Natural killer cell treated with Interleukin-12 subunit alpha and Interleukin-12 subunit beta and Interleukin-15 and Interleukin-18, amount 100 ng/mL, for 72 hours (primary cell): ENCODE measurements around the gene FUT2. TPM values are rescaled to one million over a fixed set of nuclear protein-coding genes. Genes with fewer than 3 reads are reported as not detected.

Experiments used
- ATAC-seq, 2 donors: fragments of 150-1000 bp; cut with Tn5 transposase in 1 of 2; sonication (Bioruptor Pico), chemical (Tn5 transposase) in 1 of 2; 2 replicates each; pipeline ENCODE4 v1.10.0; 2021
- DNase-seq: peaks from one replicate; pipeline ENCODE4 v3.0.0; 2022; ENCODE audit warnings: low spot score
- H3K27ac Mint-ChIP-seq, 2 donors: 1 replicate in 1 of 2; 2 replicates in 1 of 2; pipeline ENCODE4 v1.8.0; 2022; ENCODE audit warnings: mixed read lengths in 2 of 2, mild to moderate bottlenecking in 1 of 2, moderate library complexity in 1 of 2
- H3K27me3 Mint-ChIP-seq, 2 donors: 1 replicate in 1 of 2; 2 replicates in 1 of 2; pipeline ENCODE4 v1.8.0; 2022; ENCODE audit warnings: mixed read lengths in 2 of 2
- H3K36me3 Mint-ChIP-seq: one replicate; pipeline ENCODE4 v1.8.0; 2022; ENCODE audit warnings: mixed read lengths
- H3K4me1 Mint-ChIP-seq, 2 donors: 1 replicate in 1 of 2; 2 replicates in 1 of 2; pipeline ENCODE4 v1.8.0; 2022; ENCODE audit warnings: low read depth in 2 of 2, mixed read lengths in 2 of 2, mild to moderate bottlenecking in 1 of 2
- H3K4me3 Mint-ChIP-seq: one replicate; pipeline ENCODE4 v1.8.0; 2022; ENCODE audit warnings: mixed read lengths
- H3K9me3 Mint-ChIP-seq: 2 replicates; pipeline ENCODE4 v1.8.0; 2022; ENCODE audit warnings: mixed read lengths
- total RNA-seq, 2 donors: library from RNA; stranded (reverse); gene quantifications; one replicate each; pipeline ENCODE4 v1.2.3, GENCODE V29; 2022

Gene FUT2
- total RNA-seq, 2 donors from 2014 or later: not detected

GRCh38 chr19:48696353-48697010 lies 711 bp downstream of the FUT2 start:
- H3K27ac Mint-ChIP-seq: no peak overlapping the region
- H3K4me3 Mint-ChIP-seq: no peak overlapping the region
- peak in 1 of 2 donors; percentile 66 for ATAC-seq

GRCh38 chr19:48698046-48698445 lies 2.3 kb downstream of the FUT2 start:
- Mint-ChIP-seq H3K4me1 (peaks cover 0 to 7% of the 10 kb centered on the region in 2 donors), H3K9me3 (no peaks in the 10 kb centered on the region), H3K4me3 (no peak overlapping the region), H3K36me3 (no peaks in the 10 kb centered on the region), H3K27ac (no peak overlapping the region), H3K27me3 (peaks cover 0 to 11% of the 10 kb centered on the region in 2 donors)
- ATAC-seq: no peak
- no peak for DNase-seq

More at GRCh38 chr19:48696353-48697010, 711 bp downstream of the FUT2 start:
- Mint-ChIP-seq H3K9me3 (no peaks in the 10 kb centered on the region), H3K36me3 (no peaks in the 10 kb centered on the region), H3K27me3 (peaks cover 0 to 11% of the 10 kb centered on the region in 2 donors), H3K4me1 (peaks cover 0 to 7% of the 10 kb centered on the region in 2 donors)
- no peak for DNase-seq

GRCh38 chr19:48702701-48703100 lies 6.9 kb downstream of the FUT2 start:
- H3K27me3 Mint-ChIP-seq: peaks cover 0 to 4% of the 10 kb centered on the region in 2 donors
- no peak overlapping the region for H3K27ac Mint-ChIP-seq
- DNase-seq (no peak), ATAC-seq (no peak)
- H3K4me1 Mint-ChIP-seq: no peaks in the 10 kb centered on the region
- no peak overlapping the region for H3K4me3 Mint-ChIP-seq
- no peaks in the 10 kb centered on the region for H3K36me3 Mint-ChIP-seq
- H3K9me3 Mint-ChIP-seq: no peaks in the 10 kb centered on the region

- H3K9me3 Mint-ChIP-seq: no peaks in the 10 kb centered on the region
- no peak overlapping the region for H3K27ac Mint-ChIP-seq
- DNase-seq: no peak
- H3K4me1 Mint-ChIP-seq: no peaks in the 10 kb centered on the region
- ATAC-seq: no peak
- no peaks in the 10 kb centered on the region for H3K27me3 Mint-ChIP-seq
- no peaks in the 10 kb centered on the region for H3K36me3 Mint-ChIP-seq
- H3K4me3 Mint-ChIP-seq: no peak overlapping the region
Measured at GRCh38 chr19:48703316-48703715, 7.5 kb downstream of the FUT2 start.

GRCh38 chr19:48705431-48705830 lies 9.7 kb downstream of the FUT2 start:
- ATAC-seq (no peak), DNase-seq (no peak)
- Mint-ChIP-seq H3K4me1 (no peaks in the 10 kb centered on the region), H3K9me3 (no peaks in the 10 kb centered on the region), H3K4me3 (no peak overlapping the region), H3K27ac (no peak overlapping the region), H3K27me3 (no peaks in the 10 kb centered on the region), H3K36me3 (no peaks in the 10 kb centered on the region)

DNA sequence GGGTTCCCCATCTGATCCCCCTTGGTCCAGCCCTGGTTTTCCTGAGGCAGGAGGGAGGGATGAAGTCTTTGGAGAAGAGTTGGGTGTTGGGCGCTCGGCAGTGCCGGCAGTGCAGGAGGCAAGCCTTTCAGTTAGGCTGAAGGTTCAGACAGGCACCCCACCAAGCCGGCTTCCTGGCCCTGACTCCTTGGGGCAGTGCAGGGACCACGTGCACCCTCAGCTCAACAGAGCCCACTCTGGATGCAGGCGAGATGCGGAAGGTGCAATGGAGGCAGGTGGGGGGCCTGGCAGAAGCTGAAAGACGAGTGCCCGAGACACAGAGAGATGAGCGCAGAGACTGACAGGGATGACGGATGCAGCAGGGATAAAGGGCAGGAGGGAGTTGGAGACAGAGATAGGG lies 12.7 kb downstream of the FUT2 start:
- Mint-ChIP-seq H3K4me1 (no peaks in the 10 kb centered on the region), H3K27ac (no peak overlapping the region), H3K4me3 (no peak overlapping the region), H3K36me3 (no peaks in the 10 kb centered on the region), H3K27me3 (no peaks in the 10 kb centered on the region), H3K9me3 (no peaks in the 10 kb centered on the region)
- ATAC-seq: no peak
- DNase-seq: no peak

DNA sequence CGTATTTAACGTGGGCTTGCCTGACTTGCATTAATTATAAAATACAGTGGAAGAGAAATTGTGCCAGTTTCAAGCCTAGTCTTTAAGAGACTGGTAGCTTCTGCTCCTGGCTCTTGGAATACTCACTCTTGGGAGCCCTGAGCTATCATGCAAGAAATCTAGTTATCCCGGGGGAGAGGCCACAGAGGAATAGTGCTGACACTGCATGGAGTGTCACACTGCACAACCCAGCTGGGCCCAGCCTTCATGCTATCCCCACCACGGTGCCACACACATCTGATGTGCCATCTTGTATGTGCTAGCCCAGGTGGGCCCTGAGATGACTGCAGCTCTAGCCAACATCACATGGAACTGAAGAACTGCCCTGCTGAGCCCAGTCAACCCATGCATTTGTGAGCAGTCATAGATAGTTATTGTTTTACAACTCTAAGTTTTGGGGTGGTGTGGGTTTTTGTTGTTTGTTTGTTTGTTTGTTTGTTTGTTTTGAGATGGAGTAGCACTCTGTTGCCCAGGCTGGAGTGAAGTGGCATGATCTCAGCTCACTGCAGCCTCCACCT lies 15.4 kb downstream of the FUT2 start:
- ATAC-seq (no peak), DNase-seq (no peak)
- H3K36me3 Mint-ChIP-seq: no peaks in the 10 kb centered on the region
- no peak overlapping the region for H3K27ac Mint-ChIP-seq
- peaks cover 2 to 9% of the 10 kb centered on the region in 2 donors for H3K4me1 Mint-ChIP-seq
- no peak overlapping the region for H3K4me3 Mint-ChIP-seq
- H3K27me3 Mint-ChIP-seq: no peaks in the 10 kb centered on the region
- H3K9me3 Mint-ChIP-seq: no peaks in the 10 kb centered on the region

GRCh38 chr19:48713041-48713863 lies 17.5 kb downstream of the FUT2 start:
- ATAC-seq (no peak), DNase-seq (no peak)
- peak overlapping the region; percentile 77 for H3K4me3 Mint-ChIP-seq
- H3K9me3 Mint-ChIP-seq: no peaks in the 10 kb centered on the region
- H3K36me3 Mint-ChIP-seq: no peaks in the 10 kb centered on the region
- peaks cover 2 to 9% of the 10 kb centered on the region in 2 donors for H3K4me1 Mint-ChIP-seq
- H3K27me3 Mint-ChIP-seq: no peaks in the 10 kb centered on the region
- peak overlapping the region in 1 of 2 donors; percentile 79 for H3K27ac Mint-ChIP-seq

DNA sequence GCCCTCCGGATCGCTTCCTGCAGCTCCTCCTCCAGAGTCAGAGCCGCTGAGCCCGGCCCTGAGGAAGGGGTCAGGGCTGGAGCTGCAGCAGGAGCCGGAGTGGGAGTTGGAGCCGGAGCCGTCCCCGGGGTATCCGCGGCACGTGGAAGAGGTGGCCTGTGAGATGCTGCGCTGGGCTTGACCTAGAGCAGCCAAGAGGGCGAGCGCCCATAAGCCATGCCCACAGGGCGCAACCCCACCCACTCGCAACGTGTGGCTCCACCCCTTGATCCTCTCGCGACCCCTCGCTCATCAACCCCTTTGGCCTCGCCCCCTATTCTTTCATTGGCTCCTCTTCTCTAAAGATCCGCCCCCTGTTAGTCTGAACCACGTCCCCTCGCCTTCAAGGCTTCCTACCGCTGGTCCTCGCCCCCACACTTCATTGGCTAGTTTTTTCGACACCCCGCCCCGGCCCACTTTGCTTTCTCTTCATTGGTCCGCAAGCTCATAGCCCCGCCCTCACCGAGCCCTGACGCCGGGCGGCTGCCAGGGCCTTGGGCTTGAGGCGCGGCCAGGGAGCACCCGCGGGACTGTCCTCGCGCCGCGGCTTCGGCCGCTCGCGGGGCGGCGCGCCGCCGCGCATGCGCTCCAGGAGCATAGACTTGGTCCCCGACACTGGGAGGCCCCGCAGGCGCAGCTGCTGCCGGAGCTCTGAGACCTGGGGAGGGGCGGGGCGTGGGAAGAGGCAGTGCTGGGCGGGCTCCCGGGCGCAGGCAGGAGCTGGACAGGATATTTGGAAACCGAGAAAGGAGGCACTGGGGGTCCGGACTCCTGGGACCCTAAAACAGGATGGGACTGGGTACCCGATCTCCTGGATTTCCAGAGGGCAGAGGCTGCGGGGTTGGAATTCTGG lies 18.3 kb downstream of the FUT2 start:
- H3K27me3 Mint-ChIP-seq: no peaks in the 10 kb centered on the region
- peak; percentile 95 to 96 for ATAC-seq
- peak overlapping the region; percentile 77 for H3K4me3 Mint-ChIP-seq
- H3K36me3 Mint-ChIP-seq: no peaks in the 10 kb centered on the region
- peak; percentile 99 for DNase-seq
- no peaks in the 10 kb centered on the region for H3K9me3 Mint-ChIP-seq
- H3K4me1 Mint-ChIP-seq: peaks cover 2 to 9% of the 10 kb centered on the region in 2 donors
- H3K27ac Mint-ChIP-seq: peak overlapping the region; percentile 66 to 79

DNA sequence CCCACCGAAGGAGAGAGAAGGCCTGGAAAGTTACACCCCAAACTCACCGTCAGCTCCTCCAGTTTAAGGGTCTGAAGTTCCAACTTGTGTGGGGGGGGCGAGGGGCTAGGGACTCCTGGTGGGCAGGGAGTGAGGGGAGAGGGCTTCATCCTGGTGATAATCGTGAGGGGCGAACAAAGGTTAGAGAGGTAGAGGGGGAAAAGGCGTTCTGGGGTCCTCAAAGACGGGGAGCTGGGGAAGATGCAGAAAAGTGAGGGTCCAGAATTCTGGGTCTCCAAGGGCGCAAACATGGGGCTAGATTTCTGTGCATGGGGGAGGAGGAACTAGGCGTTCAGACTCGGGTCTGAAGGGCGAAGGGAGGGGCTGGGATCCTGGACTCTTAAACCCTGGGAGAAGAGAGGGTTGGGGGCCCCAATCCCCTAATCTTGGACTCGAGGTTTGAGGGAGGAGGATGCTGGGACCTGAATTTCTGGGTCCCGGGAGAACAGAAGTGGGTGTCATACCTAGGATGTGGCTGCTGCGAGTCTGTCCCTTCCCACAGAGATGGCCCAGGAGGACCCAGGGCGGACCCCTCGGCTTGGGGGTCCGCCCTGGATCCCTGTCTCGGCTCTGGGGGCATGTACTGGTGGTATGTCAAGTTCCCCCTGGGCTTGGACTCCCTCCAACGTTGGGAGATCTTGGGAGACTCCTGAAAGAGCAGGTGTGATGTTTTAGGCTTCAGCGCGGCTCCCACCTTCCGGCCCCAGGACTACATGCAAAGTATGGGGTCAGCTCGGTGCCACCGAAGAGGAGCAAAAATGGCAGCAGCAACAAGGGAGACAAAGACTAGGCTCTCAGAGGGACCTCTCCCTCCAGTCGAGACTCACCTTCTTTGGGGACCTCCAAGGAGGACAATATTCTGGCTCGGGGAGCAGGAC lies 19.2 kb downstream of the FUT2 start:
- ATAC-seq (no peak), DNase-seq (no peak)
- H3K9me3 Mint-ChIP-seq: no peaks in the 10 kb centered on the region
- H3K36me3 Mint-ChIP-seq: no peaks in the 10 kb centered on the region
- no peaks in the 10 kb centered on the region for H3K27me3 Mint-ChIP-seq
- peak overlapping the region; percentile 77 for H3K4me3 Mint-ChIP-seq
- H3K27ac Mint-ChIP-seq: peak overlapping the region; percentile 66 to 79
- peaks cover 2 to 9% of the 10 kb centered on the region in 2 donors for H3K4me1 Mint-ChIP-seq

DNA sequence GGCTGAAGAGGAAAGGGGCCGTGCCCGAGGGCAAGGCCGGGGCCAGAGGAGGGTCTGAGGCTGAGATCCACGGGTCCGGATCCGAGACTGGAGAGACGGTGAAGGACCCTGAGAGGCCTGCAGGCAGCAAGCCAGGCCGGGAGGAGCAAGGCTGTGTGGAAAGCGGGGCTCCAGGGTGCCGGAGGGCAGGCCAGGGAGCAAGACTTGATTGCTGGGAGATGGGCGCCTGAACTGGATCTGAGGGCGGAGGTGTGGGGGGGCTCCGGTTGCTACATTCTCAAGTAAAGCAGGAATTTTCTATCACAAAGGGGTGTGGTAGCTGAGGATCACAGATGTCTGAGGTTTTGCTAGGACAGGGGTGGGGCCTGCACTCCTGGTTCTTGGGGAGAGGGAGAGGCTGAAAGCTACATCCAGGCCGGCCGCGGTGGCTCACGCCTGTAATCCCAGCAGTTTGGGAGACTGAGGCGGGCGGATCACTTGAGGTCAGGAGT lies 20.0 kb downstream of the FUT2 start:
- H3K36me3 Mint-ChIP-seq: no peaks in the 10 kb centered on the region
- H3K4me3 Mint-ChIP-seq: no peak overlapping the region
- H3K4me1 Mint-ChIP-seq: peaks cover 6 to 9% of the 10 kb centered on the region in 2 donors
- no peaks in the 10 kb centered on the region for H3K9me3 Mint-ChIP-seq
- no peaks in the 10 kb centered on the region for H3K27me3 Mint-ChIP-seq
- DNase-seq: no peak
- H3K27ac Mint-ChIP-seq: no peak overlapping the region
- ATAC-seq: no peak

- H3K4me1 Mint-ChIP-seq: peaks cover 7 to 9% of the 10 kb centered on the region in 2 donors
- H3K9me3 Mint-ChIP-seq: no peaks in the 10 kb centered on the region
- H3K27ac Mint-ChIP-seq: no peak overlapping the region
- DNase-seq (no peak), ATAC-seq (no peak)
- H3K4me3 Mint-ChIP-seq: no peak overlapping the region
- H3K36me3 Mint-ChIP-seq: no peaks in the 10 kb centered on the region
- H3K27me3 Mint-ChIP-seq: no peaks in the 10 kb centered on the region
Measured at GRCh38 chr19:48716562-48717291, 21.0 kb downstream of the FUT2 start.
